ENCODE data around the gene UBASH3A.

The UBASH3A gene

DNA sequence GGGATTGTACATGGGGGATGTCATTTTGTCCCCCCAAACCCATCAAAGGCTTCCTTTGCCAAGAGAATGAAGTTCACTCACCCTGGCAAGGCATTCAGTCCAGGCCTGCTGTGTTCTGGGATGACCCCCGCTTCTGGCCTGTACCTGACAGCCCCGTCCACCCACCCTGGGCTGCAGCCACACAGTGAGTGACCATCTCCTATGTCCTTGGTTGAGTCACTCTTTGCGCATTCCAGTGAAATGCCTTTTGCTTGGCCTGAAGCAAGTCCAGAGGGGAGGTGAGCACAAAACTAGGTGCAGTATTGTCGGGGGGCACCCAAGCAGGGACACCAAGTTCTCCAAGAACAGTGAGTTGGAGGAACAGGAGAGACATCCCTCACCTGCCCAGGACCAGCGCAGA lies 18.1 kb upstream of the UBASH3A start:
- Histone ChIP-seq H3K4me1 (ENCODE audit: insufficient read depth, insufficient read length) (peaks cover 16% of the 10 kb centered on the region), H3K27me3 (ENCODE audit: insufficient read depth, insufficient read length) (no peaks in the 10 kb centered on the region), H3K4me3 (ENCODE audit: insufficient read length, low read depth) (no peak overlapping the region), H3K9me3 (ENCODE audit: insufficient read depth, low read length) (no peaks in the 10 kb centered on the region), H3K36me3 (ENCODE audit: insufficient read depth, insufficient read length, low read length) (no peaks in the 10 kb centered on the region), H3K9ac (ENCODE audit: insufficient read length, low read depth) (no peak overlapping the region)
- TF ChIP-seq ZNF274 (IDR thresholded peaks at IDR 0.05; ENCODE audit: low read depth, low read length) (no peak), YY1 (IDR thresholded peaks at IDR 0.05; ENCODE audit: insufficient read depth, insufficient read length) (no peak), SUZ12 (IDR thresholded peaks at IDR 0.05; ENCODE audit: extremely low read depth, insufficient read depth, insufficient read length) (no peak)
- no peak for DNase-seq (ENCODE audit: low read depth, low spot score)

DNA sequence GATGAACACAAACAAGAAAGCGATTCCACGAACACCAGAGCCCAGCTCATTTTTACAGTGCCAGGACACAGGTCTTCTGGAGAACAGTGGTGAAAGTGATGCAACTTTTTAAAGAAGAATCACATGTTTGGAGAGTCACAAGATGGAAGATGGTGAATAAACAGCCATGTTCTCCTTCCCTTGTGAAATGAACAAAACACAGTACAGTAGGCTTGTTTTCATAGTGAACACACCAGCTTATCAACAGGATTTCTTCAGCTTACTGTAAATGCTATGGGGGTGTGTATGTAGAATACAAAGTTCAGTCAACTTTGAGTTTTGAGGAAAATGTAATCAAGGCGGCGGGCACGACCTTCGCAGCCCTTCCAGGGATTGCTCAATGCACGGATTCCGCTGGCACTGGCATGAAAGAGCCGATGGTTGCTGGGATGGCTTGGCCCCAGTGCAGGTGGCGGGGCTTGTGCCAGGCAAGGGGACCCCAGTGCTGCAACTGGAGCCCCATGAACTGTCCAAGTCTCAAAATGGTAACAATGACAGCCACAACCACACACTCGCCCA lies 17.6 kb upstream of the UBASH3A start:
- Histone ChIP-seq H3K4me3 (ENCODE audit: insufficient read length, low read depth) (no peak overlapping the region), H3K36me3 (ENCODE audit: insufficient read depth, insufficient read length, low read length) (no peaks in the 10 kb centered on the region), H3K4me1 (ENCODE audit: insufficient read depth, insufficient read length) (peaks cover 16% of the 10 kb centered on the region), H3K27me3 (ENCODE audit: insufficient read depth, insufficient read length) (no peaks in the 10 kb centered on the region), H3K9me3 (ENCODE audit: insufficient read depth, low read length) (no peaks in the 10 kb centered on the region), H3K9ac (ENCODE audit: insufficient read length, low read depth) (no peak overlapping the region)
- TF ChIP-seq ZNF274 (IDR thresholded peaks at IDR 0.05; ENCODE audit: low read depth, low read length) (no peak), YY1 (IDR thresholded peaks at IDR 0.05; ENCODE audit: insufficient read depth, insufficient read length) (no peak), SUZ12 (IDR thresholded peaks at IDR 0.05; ENCODE audit: extremely low read depth, insufficient read depth, insufficient read length) (no peak)
- DNase-seq (ENCODE audit: low read depth, low spot score): no peak

DNA sequence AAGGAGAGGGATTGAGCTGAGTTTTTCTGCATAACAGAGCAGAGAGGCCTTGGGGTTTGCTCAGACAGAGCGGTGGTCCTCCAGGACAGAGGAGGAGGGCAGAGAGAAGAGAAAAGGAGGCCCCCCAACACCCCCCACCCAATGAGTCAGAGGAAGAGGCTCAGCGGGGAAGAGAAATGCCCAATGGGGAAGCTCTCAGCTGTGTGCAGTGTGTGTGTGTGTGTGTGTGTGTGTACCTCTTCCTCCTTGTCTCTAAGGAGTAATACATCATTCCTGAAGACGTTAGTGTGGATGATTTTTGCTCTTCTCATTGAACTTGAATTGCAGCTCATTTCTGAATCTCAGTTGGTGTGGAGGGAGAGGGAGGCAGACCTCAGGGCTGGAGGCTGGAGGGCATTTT lies 16.5 kb upstream of the UBASH3A start:
- peaks cover 16% of the 10 kb centered on the region for H3K4me1 ChIP-seq (ENCODE audit: insufficient read depth, insufficient read length)
- DNase-seq (ENCODE audit: low read depth, low spot score): no peak
- no peaks in the 10 kb centered on the region for H3K36me3 ChIP-seq (ENCODE audit: insufficient read depth, insufficient read length, low read length)
- no peak overlapping the region for H3K9ac ChIP-seq (ENCODE audit: insufficient read length, low read depth)
- no peaks in the 10 kb centered on the region for H3K27me3 ChIP-seq (ENCODE audit: insufficient read depth, insufficient read length)
- no peak overlapping the region for H3K4me3 ChIP-seq (ENCODE audit: insufficient read length, low read depth)
- TF ChIP-seq SUZ12 (IDR thresholded peaks at IDR 0.05; ENCODE audit: extremely low read depth, insufficient read depth, insufficient read length) (no peak), ZNF274 (IDR thresholded peaks at IDR 0.05; ENCODE audit: low read depth, low read length) (no peak), YY1 (IDR thresholded peaks at IDR 0.05; ENCODE audit: insufficient read depth, insufficient read length) (no peak)
- H3K9me3 ChIP-seq (ENCODE audit: insufficient read depth, low read length): no peaks in the 10 kb centered on the region

DNA sequence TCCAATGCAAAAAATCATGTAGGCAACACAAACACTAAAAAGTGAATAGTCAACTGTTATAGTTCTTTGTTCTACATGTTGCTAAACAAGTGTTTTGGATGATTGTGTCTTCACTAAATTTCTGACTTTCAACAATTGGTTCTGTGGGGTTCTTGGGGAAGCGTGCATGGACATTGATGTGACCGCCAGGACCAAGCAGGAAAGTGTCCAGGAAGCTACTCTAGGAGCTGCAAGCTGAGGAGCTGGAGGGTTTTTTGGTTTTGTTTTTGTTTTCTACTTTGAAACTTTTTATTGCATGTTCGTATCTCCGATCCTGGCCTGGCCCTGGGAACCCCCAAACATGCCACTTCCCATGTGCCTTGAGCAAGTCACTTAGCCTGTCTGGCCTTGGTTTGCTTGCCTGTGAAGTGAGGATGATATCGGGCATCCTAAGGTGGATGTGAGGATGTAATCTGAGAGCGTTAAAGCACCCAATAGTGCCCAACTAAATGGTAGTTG lies 15.8 kb upstream of the UBASH3A start:
- peaks cover 16% of the 10 kb centered on the region for H3K4me1 ChIP-seq (ENCODE audit: insufficient read depth, insufficient read length)
- no peak for DNase-seq (ENCODE audit: low read depth, low spot score)
- H3K4me3 ChIP-seq (ENCODE audit: insufficient read length, low read depth): no peak overlapping the region
- no peak overlapping the region for H3K9ac ChIP-seq (ENCODE audit: insufficient read length, low read depth)
- no peaks in the 10 kb centered on the region for H3K27me3 ChIP-seq (ENCODE audit: insufficient read depth, insufficient read length)
- no peaks in the 10 kb centered on the region for H3K9me3 ChIP-seq (ENCODE audit: insufficient read depth, low read length)
- TF ChIP-seq YY1 (IDR thresholded peaks at IDR 0.05; ENCODE audit: insufficient read depth, insufficient read length) (no peak), ZNF274 (IDR thresholded peaks at IDR 0.05; ENCODE audit: low read depth, low read length) (no peak), SUZ12 (IDR thresholded peaks at IDR 0.05; ENCODE audit: extremely low read depth, insufficient read depth, insufficient read length) (no peak)
- no peaks in the 10 kb centered on the region for H3K36me3 ChIP-seq (ENCODE audit: insufficient read depth, insufficient read length, low read length)

DNA sequence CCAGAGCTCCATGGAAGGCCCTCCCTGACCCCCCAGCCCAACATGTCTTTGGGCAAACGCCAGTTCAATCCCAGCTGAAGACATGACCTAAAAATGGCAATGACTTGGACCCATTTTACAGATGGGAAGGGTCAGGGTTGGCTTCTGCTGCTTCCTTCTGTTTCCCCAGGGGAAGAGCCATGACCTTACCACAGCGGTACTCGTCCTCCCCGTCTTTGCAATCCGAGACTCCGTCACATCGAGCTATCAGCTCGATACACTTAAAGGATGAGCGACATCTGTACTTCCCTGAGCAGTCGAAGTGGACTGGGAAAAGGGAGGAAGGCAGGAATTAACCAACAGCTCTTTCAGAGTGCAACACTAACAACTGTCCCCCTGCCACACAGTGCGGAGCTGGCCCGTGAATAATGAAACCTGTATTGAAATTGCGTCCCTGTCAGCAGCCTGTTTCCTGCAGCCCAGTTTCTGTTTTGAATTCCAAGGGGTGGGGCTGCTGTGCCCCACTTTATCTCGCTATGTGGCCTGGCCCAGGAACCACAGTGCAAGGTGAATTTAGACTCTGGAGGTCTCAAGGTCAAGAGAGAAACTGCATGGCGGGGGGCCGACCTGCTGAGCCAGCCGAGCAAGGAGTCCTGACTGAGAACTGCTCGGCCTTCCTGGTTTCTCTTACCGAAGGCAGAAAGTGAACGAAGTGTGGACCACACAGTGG lies 14.8 kb upstream of the UBASH3A start:
- H3K9me3 ChIP-seq (ENCODE audit: insufficient read depth, low read length): no peaks in the 10 kb centered on the region
- H3K36me3 ChIP-seq (ENCODE audit: insufficient read depth, insufficient read length, low read length): no peaks in the 10 kb centered on the region
- no peaks in the 10 kb centered on the region for H3K27me3 ChIP-seq (ENCODE audit: insufficient read depth, insufficient read length)
- H3K9ac ChIP-seq (ENCODE audit: insufficient read length, low read depth): peak overlapping the region; percentile 29
- no peak for DNase-seq (ENCODE audit: low read depth, low spot score)
- no peak overlapping the region for H3K4me3 ChIP-seq (ENCODE audit: insufficient read length, low read depth)
- TF ChIP-seq SUZ12 (IDR thresholded peaks at IDR 0.05; ENCODE audit: extremely low read depth, insufficient read depth, insufficient read length): no peak
- TF ChIP-seq YY1 (IDR thresholded peaks at IDR 0.05; ENCODE audit: insufficient read depth, insufficient read length): no peak
- TF ChIP-seq ZNF274 (IDR thresholded peaks at IDR 0.05; ENCODE audit: low read depth, low read length): no peak
- H3K4me1 ChIP-seq (ENCODE audit: insufficient read depth, insufficient read length): peaks cover 16% of the 10 kb centered on the region

DNA sequence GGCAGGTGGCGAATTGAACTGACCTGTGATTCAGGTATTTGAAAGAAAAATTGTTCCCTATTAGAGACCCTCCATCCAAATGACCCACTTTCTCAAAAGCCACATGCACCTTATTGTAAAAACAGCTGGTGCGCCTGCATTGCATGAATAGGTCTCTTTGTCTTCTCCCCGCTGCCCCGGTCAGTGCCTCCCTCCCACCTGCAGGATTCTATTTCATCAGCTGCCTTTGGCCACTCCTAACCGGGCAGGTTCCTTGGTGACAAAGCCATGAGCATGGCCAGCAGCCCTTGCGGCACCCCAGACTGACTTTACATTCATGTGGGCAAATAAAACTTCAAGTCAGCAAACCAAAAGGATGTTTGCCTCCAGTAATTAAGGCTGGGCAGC lies 14.3 kb upstream of the UBASH3A start:
- H3K4me1 ChIP-seq (ENCODE audit: insufficient read depth, insufficient read length): peaks cover 16% of the 10 kb centered on the region

DNA sequence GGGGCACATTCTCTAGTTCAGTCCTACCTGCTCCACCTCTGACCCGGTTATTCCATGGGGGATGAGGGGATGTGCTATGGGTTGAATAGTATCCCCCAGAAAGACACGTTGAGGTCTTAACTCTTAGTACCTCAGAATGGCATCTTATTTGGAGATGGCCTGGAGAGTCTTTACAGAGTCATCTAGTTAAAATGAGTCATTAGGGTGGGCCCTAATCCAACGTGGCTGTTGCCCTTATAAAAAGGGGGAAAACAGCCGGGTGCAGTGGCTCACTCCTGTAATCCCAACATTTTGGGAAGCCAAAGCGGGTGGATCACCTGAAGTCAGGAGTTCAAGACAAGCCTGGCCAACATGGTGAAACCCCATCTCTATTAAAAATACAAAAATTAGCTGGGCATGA lies 13.5 kb upstream of the UBASH3A start:
- peaks cover 16% of the 10 kb centered on the region for H3K4me1 ChIP-seq (ENCODE audit: insufficient read depth, insufficient read length)
- H3K9ac ChIP-seq (ENCODE audit: insufficient read length, low read depth): no peak overlapping the region
- TF ChIP-seq YY1 (IDR thresholded peaks at IDR 0.05; ENCODE audit: insufficient read depth, insufficient read length) (no peak), SUZ12 (IDR thresholded peaks at IDR 0.05; ENCODE audit: extremely low read depth, insufficient read depth, insufficient read length) (no peak), ZNF274 (IDR thresholded peaks at IDR 0.05; ENCODE audit: low read depth, low read length) (no peak)
- H3K4me3 ChIP-seq (ENCODE audit: insufficient read length, low read depth): no peak overlapping the region
- H3K36me3 ChIP-seq (ENCODE audit: insufficient read depth, insufficient read length, low read length): no peaks in the 10 kb centered on the region
- DNase-seq (ENCODE audit: low read depth, low spot score): no peak
- H3K27me3 ChIP-seq (ENCODE audit: insufficient read depth, insufficient read length): no peaks in the 10 kb centered on the region
- no peaks in the 10 kb centered on the region for H3K9me3 ChIP-seq (ENCODE audit: insufficient read depth, low read length)

More for the DNA sequence above, 14.3 kb upstream of the UBASH3A start:
- H3K9ac ChIP-seq (ENCODE audit: insufficient read length, low read depth): no peak overlapping the region
- H3K27me3 ChIP-seq (ENCODE audit: insufficient read depth, insufficient read length): no peaks in the 10 kb centered on the region
- no peaks in the 10 kb centered on the region for H3K36me3 ChIP-seq (ENCODE audit: insufficient read depth, insufficient read length, low read length)
- no peak overlapping the region for H3K4me3 ChIP-seq (ENCODE audit: insufficient read length, low read depth)
- H3K9me3 ChIP-seq (ENCODE audit: insufficient read depth, low read length): no peaks in the 10 kb centered on the region
- no peak for DNase-seq (ENCODE audit: low read depth, low spot score)
- TF ChIP-seq SUZ12 (IDR thresholded peaks at IDR 0.05; ENCODE audit: extremely low read depth, insufficient read depth, insufficient read length) (no peak), ZNF274 (IDR thresholded peaks at IDR 0.05; ENCODE audit: low read depth, low read length) (no peak), YY1 (IDR thresholded peaks at IDR 0.05; ENCODE audit: insufficient read depth, insufficient read length) (no peak)
